NOMO-1 treated with DMSO at 0.1 percent for 48 hours (cell line): ENCODE measurements around the gene TMEM165.
A peak's percentile ranks its signal among the peaks of the same experiment; 100 is the strongest.

Experiments used
- DNase-seq: peaks from one replicate; lab custom pipeline; 2025; ENCODE audit not compliant: unreplicated experiment; lab: John Stamatoyannopoulos, UW

Gene TMEM165

GRCh38 chr4:55367084-55367722 is 28.6 kb upstream of the TMEM165 start:
- DNase-seq: no peak

- DNase-seq: no peak
Measured at GRCh38 chr4:55369968-55370367, 25.8 kb upstream of the TMEM165 start.

- no peak for DNase-seq
Measured at GRCh38 chr4:55372259-55372658, 23.5 kb upstream of the TMEM165 start.

GRCh38 chr4:55373461-55373860 is 22.3 kb upstream of the TMEM165 start:
- DNase-seq: no peak

- DNase-seq: no peak
Measured at GRCh38 chr4:55376698-55377097, 19.1 kb upstream of the TMEM165 start.

- no peak for DNase-seq
Measured at GRCh38 chr4:55378617-55379467, 16.9 kb upstream of the TMEM165 start.

- DNase-seq: no peak
Measured at GRCh38 chr4:55380576-55380975, 15.2 kb upstream of the TMEM165 start.

- DNase-seq: no peak
Measured at GRCh38 chr4:55381502-55381901, 14.3 kb upstream of the TMEM165 start.

- no peak for DNase-seq
Measured at GRCh38 chr4:55382488-55383003, 13.2 kb upstream of the TMEM165 start.

GRCh38 chr4:55385201-55385649 is 10.5 kb upstream of the TMEM165 start:
- DNase-seq: no peak

- no peak for DNase-seq
Measured at GRCh38 chr4:55386073-55386472, 9.7 kb upstream of the TMEM165 start.

GRCh38 chr4:55386840-55387239 is 8.9 kb upstream of the TMEM165 start:
- DNase-seq: no peak

GRCh38 chr4:55393461-55394320 is 2.1 kb upstream of the TMEM165 start:
- DNase-seq: no peak

GRCh38 chr4:55395218-55395528 is 584 bp upstream of the TMEM165 start:
- DNase-seq: no peak

- peak; percentile 24 for DNase-seq
Measured at GRCh38 chr4:55396308-55397125, 760 bp downstream of the TMEM165 start.

GRCh38 chr4:55397126-55397436 is 1.3 kb downstream of the TMEM165 start:
- no peak for DNase-seq

GRCh38 chr4:55397520-55398321 is 2.0 kb downstream of the TMEM165 start:
- DNase-seq: peak; percentile 56

- DNase-seq: no peak
Measured at GRCh38 chr4:55398461-55398860, 2.7 kb downstream of the TMEM165 start.

- DNase-seq: no peak
Measured at GRCh38 chr4:55398966-55399365, 3.2 kb downstream of the TMEM165 start.

- peak; percentile 6 for DNase-seq
Measured at GRCh38 chr4:55399581-55399980, 3.8 kb downstream of the TMEM165 start.
